ENCODE results near the gene RUBCNL.
A peak's percentile ranks its signal among the peaks of the same experiment; 100 is the strongest.
"Not testable (repeated sequence)": the region's sequence is repeated elsewhere in the genome, so short reads cannot be mapped to it uniquely, and the experiment has no call there.

The RUBCNL gene

GRCh38 chr13:46387064-46387851 lies at the start of gene RUBCNL:
Gene RUBCNL (minus strand): TSS chr13:46387252. CDS start chr13:46372475, 14,777 bp downstream.
- DNase-seq = peak; percentile 25

GRCh38 chr13:46429558-46429957 lies 42.5 kb upstream of the RUBCNL start:
- DNase-seq = not testable (repeated sequence)

- DNase-seq = no peak
These were observed 18.4 kb upstream of the RUBCNL start for GRCh38 chr13:46405457-46405856.

GRCh38 chr13:46404733-46405100 lies 17.7 kb upstream of the RUBCNL start:
- no peak for DNase-seq

- DNase-seq = no peak
These were observed 17.0 kb upstream of the RUBCNL start for GRCh38 chr13:46403851-46404732.

GRCh38 chr13:46402178-46402577 lies 15.1 kb upstream of the RUBCNL start:
- DNase-seq = no peak

GRCh38 chr13:46401432-46401831 lies 14.4 kb upstream of the RUBCNL start:
- DNase-seq = no peak

- DNase-seq = no peak
These were observed 9.3 kb upstream of the RUBCNL start for GRCh38 chr13:46396341-46396740.

GRCh38 chr13:46392967-46393366 lies 5.9 kb upstream of the RUBCNL start:
- no peak for DNase-seq

GRCh38 chr13:46389457-46390451 lies 2.7 kb upstream of the RUBCNL start:
- no peak for DNase-seq

- no peak for DNase-seq
These were observed 1.8 kb upstream of the RUBCNL start for GRCh38 chr13:46388846-46389245.

- DNase-seq = no peak
These were observed 1.3 kb upstream of the RUBCNL start for GRCh38 chr13:46388308-46388707.

- DNase-seq = no peak
These were observed 524 bp downstream of the RUBCNL start for GRCh38 chr13:46386392-46387063.

GRCh38 chr13:46385946-46386345 lies 1.1 kb downstream of the RUBCNL start:
- DNase-seq = no peak

- no peak for DNase-seq
These were observed 3.7 kb downstream of the RUBCNL start for GRCh38 chr13:46383383-46383782.

- DNase-seq = no peak
These were observed 4.8 kb downstream of the RUBCNL start for GRCh38 chr13:46382224-46382623.

- DNase-seq = no peak
These were observed 6.8 kb downstream of the RUBCNL start for GRCh38 chr13:46380242-46380641.

GRCh38 chr13:46379611-46380010 lies 7.4 kb downstream of the RUBCNL start:
- DNase-seq = no peak

GRCh38 chr13:46378411-46378810 lies 8.6 kb downstream of the RUBCNL start:
- no peak for DNase-seq

GRCh38 chr13:46377554-46377953 lies 9.5 kb downstream of the RUBCNL start:
- no peak for DNase-seq

GRCh38 chr13:46374710-46375109 lies 12.3 kb downstream of the RUBCNL start:
- no peak for DNase-seq

- DNase-seq = no peak
These were observed 13.4 kb downstream of the RUBCNL start for GRCh38 chr13:46373623-46374022.
